Measurements from ENCODE around the gene KCTD5.

The KCTD5 gene

GRCh38 chr16:2740476-2740875 lies 58.2 kb downstream of the KCTD5 start:
- no peak for DNase-seq (ENCODE audit: extremely low read depth, low read depth)
- H3K4me3 ChIP-seq (replicated peaks; ENCODE audit: low read depth, low read length): no peak overlapping the region
- TF ChIP-seq CTCF (IDR thresholded peaks at IDR 0.05; ENCODE audit: low read depth, low read length, missing control alignments): no peak

- DNase-seq (ENCODE audit: extremely low read depth, low read depth): no peak
- no peak for TF ChIP-seq CTCF (IDR thresholded peaks at IDR 0.05; ENCODE audit: low read depth, low read length, missing control alignments)
- no peak overlapping the region for H3K4me3 ChIP-seq (replicated peaks; ENCODE audit: low read depth, low read length)
Observed at GRCh38 chr16:2741168-2741567, 58.8 kb downstream of the KCTD5 start.

GRCh38 chr16:2742323-2743006 lies 60.1 kb downstream of the KCTD5 start:
- no peak for DNase-seq (ENCODE audit: extremely low read depth, low read depth)
- no peak for TF ChIP-seq CTCF (IDR thresholded peaks at IDR 0.05; ENCODE audit: low read depth, low read length, missing control alignments)
- no peak overlapping the region for H3K4me3 ChIP-seq (replicated peaks; ENCODE audit: low read depth, low read length)

GRCh38 chr16:2743007-2743810 lies 60.9 kb downstream of the KCTD5 start:
- no peak for DNase-seq (ENCODE audit: extremely low read depth, low read depth)
- TF ChIP-seq CTCF (IDR thresholded peaks at IDR 0.05; ENCODE audit: low read depth, low read length, missing control alignments): no peak
- no peak overlapping the region for H3K4me3 ChIP-seq (replicated peaks; ENCODE audit: low read depth, low read length)

GRCh38 chr16:2744711-2745110 lies 62.4 kb downstream of the KCTD5 start:
- H3K4me3 ChIP-seq (replicated peaks; ENCODE audit: low read depth, low read length): no peak overlapping the region
- TF ChIP-seq CTCF (IDR thresholded peaks at IDR 0.05; ENCODE audit: low read depth, low read length, missing control alignments): no peak
- no peak for DNase-seq (ENCODE audit: extremely low read depth, low read depth)

- no peak overlapping the region for H3K4me3 ChIP-seq (replicated peaks; ENCODE audit: low read depth, low read length)
- no peak for DNase-seq (ENCODE audit: extremely low read depth, low read depth)
- no peak for TF ChIP-seq CTCF (IDR thresholded peaks at IDR 0.05; ENCODE audit: low read depth, low read length, missing control alignments)
Observed at GRCh38 chr16:2745116-2745890, 63.0 kb downstream of the KCTD5 start.

Data from HFF-Myc (cell line).